ENCODE measurements around the gene S100A16.

- TF ChIP-seq CTCF (IDR thresholded peaks at IDR 0.05) (no peak), POLR2A (IDR thresholded peaks at IDR 0.05) (no peak)
Observed at GRCh38 chr1:153585006-153585405, 27.9 kb downstream of the S100A16 start.
